GM21526 (cell line): Measurements from ENCODE around the gene CRTC3.
"Not testable (repeated sequence)": the region's sequence is repeated elsewhere in the genome, so short reads cannot be mapped to it uniquely, and the experiment has no call there.

Source experiments
- ATAC-seq: cut with Tn5 transposase; IDR thresholded peaks from one replicate; pipeline ENCODE4 v1.9.1; 2021; ENCODE audit warnings: moderate library complexity; ENCODE audit not compliant: unreplicated experiment, low FRiP score

Gene CRTC3

GRCh38 chr15:90618330-90619125 lies 88.8 kb downstream of the CRTC3 start:
- no peak for ATAC-seq

DNA sequence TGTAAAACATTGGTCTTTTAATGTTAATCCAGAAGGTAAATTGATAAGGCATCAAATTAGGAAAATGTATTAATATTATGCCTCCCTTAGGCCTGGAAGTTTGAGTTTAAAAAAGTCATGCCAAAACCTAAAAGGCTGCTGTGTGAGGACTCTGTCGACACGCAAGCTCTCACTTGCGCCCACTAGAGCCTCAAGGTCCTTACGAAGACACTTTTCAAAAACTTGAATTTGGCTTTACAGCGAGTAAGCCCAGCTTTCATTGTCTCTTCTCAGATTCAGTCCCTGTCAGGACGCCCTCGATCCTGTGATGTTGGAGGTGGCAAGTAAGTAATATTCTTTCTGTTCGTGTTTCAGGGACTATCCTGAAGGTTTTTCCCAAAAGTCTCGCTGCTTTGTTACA lies 89.7 kb downstream of the CRTC3 start:
- no peak for ATAC-seq

- no peak for ATAC-seq
Observed at GRCh38 chr15:90619939-90620338, 90.2 kb downstream of the CRTC3 start.

- peak; percentile 57 for ATAC-seq
Observed at GRCh38 chr15:90620379-90621067, 90.8 kb downstream of the CRTC3 start.

DNA sequence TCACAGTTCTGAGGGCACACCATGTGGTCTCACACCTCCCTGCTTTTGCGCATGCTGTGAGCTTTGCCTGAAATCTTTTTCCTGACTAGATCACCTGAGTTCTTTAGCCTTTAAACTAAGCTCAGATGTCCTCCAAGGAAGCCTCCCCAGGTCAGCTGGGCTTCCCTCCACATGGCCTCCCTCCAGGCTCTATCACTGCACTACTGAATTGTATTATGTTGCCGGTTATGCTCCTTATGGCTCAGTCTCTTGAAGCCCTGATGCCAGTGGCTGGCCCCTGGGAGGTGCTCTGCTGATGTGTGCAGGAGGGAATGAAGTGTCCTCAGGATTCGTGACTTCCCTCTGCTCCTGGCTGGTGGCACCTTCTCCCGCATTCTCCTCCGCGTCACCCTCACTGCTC lies 94.1 kb downstream of the CRTC3 start:
- ATAC-seq = no peak

DNA sequence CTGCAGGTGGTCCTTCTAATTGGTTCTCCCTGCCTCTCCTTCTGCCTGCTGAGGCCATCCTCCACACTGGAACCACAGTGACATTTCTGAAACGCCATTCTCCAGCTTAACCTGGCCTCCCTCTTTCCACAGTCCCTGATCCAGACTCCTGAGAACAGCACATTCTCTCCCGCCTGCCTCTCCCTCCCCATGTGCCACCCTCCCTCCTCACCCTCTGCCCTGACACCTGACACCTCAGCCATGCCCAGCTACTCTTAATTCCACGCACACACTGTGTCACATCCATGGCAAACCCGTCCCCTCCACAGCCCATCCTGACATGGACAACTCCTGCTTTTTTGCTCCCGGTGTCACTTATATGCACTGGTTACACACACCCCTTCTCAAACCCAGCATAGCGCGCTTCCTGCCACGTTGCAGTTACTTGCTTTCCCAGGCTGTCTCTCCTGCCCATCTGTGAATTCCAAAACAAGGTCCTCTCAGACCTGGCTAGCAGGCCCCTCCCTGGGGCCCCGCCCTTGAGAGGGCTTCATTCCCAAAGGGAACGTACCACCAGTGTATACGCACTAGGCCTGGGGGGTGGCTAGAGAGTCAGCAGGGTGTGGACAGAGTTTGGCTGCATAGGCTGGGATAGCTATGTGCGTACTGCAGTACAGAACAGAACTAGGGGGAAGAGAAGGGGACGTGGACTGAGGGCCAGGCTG lies 94.7 kb downstream of the CRTC3 start:
- no peak for ATAC-seq

DNA sequence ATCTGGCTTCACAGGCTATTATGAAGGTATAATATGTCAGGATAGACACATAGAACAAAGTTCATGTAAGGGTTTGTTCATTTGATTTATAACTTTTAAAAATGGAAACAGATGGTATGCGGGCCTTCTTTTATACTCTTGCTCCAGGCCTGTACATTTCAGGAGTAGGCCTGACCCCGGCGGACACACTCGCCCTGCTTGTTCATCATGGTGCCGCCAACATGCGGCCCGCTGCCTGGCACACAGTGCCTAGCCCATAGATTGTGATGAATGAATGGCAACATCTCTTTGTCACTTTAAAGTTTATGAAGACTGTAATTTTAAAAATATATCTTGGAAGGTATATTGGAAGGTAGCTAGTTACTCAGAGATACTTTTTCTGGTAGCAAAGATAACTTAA lies 95.3 kb downstream of the CRTC3 start:
- ATAC-seq = no peak

DNA sequence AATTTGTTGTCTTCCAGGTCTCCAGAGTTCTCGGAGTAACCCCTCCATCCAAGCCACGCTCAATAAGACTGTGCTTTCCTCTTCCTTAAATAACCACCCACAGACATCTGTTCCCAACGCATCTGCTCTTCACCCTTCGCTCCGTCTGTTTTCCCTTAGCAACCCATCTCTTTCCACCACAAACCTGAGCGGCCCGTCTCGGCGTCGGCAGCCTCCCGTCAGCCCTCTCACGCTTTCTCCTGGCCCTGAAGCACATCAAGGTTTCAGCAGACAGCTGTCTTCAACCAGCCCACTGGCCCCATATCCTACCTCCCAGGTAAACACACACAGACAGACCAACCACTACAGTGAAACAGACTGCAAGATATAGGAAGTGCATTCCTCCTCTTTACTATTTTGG lies 99.5 kb downstream of the CRTC3 start:
- no peak for ATAC-seq

DNA sequence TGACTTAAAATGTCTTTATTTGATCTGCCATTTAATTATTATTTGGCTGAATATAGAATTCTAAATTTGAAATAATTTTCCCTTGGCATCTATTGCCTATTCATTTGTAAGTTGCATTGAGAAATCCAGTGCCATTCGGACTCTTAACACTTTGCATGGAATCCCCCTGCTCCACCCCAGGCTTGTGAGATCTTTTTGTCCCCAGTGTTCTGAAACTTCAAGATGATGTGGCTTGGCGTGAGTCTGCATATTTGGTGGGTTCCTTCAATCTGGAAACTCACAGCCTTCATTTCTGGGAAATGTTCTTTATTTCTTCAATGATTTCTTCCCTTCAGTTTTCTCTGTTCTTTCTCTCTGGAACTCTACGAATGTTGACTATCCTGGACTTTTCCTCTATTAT lies 103.6 kb downstream of the CRTC3 start:
- ATAC-seq = no peak

DNA sequence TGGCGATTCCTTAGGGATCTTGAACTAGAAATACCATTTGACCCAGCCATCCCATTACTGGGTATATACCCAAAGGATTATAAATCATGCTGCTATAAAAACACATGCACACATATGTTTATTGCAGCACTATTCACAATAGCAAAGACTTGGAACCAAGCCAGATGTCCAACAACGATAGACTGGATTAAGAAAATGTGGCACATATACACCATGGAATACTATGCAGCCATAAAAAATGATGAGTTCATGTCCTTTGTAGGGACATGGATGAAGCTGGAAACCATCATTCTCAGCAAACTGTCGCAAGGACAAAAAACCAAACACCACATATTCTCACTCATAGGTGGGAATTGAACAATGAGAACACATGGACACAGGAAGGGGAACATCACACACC lies 107.3 kb downstream of the CRTC3 start:
- ATAC-seq = not testable (repeated sequence)

DNA sequence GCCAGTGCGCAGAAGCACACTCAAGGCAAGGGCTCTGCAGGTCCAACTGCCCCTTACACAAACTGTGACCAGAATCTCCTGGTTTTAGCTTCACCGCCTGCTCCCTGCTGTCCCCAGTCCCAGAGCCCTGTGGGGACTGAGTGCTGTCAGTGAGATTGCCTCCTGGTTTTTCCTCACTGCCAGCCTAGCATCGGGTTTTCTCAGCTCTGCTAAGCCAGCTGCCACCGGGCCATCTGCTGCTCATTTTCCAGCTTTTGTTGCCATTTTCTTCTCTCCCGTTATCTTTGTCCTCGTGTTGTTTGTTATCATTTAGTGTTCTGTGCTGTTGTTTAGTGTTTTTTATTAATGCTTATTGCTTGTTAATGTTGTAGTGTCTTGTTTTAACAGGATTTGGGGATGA lies 108.0 kb downstream of the CRTC3 start:
- ATAC-seq = no peak

GRCh38 chr15:90638201-90638691 lies 108.5 kb downstream of the CRTC3 start:
- ATAC-seq = no peak

DNA sequence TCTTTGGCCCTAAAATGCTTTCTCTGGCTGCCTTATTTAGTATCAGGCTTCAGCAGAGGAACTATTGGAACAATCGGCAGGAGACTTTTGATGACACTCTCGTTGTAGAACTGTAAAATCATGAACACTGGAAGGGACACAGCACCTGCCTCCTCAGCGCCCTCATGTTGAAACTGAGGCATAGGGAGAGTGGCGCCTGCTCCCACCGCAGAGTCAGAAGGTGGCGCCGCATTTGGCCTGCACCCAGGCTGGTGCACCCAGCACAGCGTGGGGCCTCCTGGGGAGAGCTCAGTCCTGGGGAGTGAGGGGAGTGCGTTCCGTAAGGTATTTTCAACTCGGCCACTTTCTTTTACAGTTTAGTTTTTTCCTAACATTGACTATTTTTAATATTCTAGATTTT lies 109.2 kb downstream of the CRTC3 start:
- no peak for ATAC-seq

DNA sequence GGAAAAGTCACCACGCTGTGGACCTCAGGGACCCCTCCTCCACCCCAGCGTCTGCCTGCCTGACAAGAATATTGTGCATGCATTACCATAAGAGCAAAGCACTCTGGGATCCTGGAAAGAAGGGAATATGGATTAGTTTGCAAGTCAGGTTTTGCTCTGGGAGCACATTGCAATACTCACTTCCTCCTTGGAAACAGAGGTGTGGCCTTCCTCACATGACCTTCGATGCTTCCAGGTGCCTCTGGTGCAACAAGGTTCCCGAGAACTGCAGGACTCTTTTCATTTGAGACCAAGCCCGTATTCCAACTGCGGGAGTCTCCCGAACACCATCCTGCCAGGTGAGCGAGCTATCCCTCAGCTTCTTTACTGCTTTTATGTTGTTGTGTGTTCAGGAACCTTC lies 111.1 kb downstream of the CRTC3 start:
- ATAC-seq = no peak

DNA sequence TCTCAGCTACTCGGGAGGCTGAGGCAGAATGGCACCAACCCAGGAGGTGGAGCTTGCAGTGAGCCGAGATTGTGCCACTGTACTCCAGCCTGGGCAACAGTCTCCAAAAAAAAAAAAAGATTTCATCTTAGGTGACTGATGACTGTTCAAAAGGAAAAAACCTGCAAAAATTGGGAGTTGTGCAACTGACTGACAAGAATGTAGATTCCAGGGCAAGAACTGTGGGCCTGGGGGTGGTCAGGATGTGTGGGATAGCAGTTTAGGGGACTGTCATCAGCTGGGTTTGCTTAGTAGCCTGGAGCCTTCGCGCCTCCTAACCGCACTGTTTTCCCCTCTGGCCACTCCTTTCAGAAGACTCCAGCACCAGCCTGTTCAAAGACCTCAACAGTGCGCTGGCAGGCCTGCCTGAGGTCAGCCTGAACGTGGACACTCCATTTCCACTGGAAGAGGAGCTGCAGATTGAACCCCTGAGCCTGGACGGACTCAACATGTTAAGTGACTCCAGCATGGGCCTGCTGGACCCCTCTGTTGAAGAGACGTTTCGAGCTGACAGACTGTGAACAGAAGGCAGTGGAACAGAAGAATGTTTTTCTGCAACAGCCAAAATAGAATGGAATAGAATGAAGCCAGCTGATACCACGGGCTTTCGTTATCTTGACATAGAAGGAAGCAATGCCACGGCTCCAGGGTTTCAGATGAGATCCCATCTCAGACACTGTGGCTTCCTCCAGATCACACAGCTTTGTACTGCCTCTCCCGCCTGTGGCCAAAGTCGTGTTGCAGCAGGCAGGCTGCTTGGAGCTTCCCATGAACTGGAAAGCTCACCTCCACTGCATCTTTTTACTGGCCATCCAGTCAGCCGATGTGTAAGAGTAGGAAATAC lies 112.1 kb downstream of the CRTC3 start:
- no peak for ATAC-seq

- ATAC-seq = no peak
Observed at GRCh38 chr15:90642464-90643300, 113.0 kb downstream of the CRTC3 start.

DNA sequence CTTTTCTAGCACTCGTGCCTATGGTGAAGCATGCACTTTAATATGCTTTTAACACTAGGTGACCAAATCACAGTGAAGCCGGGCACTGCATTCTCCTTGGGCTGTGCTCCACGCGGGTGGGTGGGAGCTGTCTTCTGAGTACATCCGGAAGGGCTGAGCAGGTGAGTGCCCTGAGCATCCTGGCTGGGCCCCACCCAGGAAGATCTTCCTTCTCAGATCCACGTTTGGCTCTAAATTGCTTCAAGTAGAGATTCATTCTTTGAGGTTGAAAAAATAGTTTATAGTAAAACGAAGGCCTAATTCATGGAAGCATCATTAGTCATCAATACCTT lies 113.5 kb downstream of the CRTC3 start:
- no peak for ATAC-seq

DNA sequence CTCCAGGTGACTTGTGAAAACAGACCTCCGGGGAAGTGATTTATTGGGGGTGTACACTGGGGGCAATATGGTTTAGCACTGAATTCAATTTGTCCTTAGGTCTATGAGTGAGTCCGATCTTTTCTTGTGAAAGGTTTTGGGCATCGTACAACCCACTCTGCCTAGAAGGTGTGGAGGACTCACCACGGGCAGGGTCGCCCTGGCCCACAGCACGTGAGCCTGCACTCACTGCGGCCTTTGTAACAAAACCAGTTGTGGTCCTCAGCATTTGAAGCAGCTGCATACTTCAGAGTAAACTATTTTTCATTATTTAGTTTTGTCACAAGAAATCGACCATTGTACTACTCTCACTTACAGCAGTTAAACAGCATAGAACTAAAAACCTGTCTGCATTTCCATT lies 114.8 kb downstream of the CRTC3 start:
- ATAC-seq = no peak

- no peak for ATAC-seq
Observed at GRCh38 chr15:90644952-90645725, 115.4 kb downstream of the CRTC3 start.
